Ovary (tissue), 3 donors: ENCODE results near the gene IL3RA.

Source experiments
- EP300 ChIP-seq: sonication (generic); formaldehyde crosslinking; IDR thresholded peaks from one replicate; pipeline ENCODE4 v1.6.1; 2017; ENCODE audit warnings: antibody characterized with exemption
- POLR2A ChIP-seq: fragments of 450-650 bp; IDR thresholded peaks from one replicate; pipeline ENCODE4 v1.6.1; 2017; ENCODE audit warnings: antibody characterized with exemption, mild to moderate bottlenecking, moderate library complexity
- TF ChIP-seq, protein P1 (sequence below), 3 donors: fragments of 450-650 bp in 2 of 3; fragments of 200-600 bp in 1 of 3; IDR thresholded peaks; one replicate each; pipeline versions ENCODE4 v1.5.1 to v1.8.0; 2016 to 2022; ENCODE audit warnings: antibody characterized with exemption in 3 of 3, mild to moderate bottlenecking in 1 of 3
- donor health status: DM: no; HTN: no; CAD: no.

DNA sequence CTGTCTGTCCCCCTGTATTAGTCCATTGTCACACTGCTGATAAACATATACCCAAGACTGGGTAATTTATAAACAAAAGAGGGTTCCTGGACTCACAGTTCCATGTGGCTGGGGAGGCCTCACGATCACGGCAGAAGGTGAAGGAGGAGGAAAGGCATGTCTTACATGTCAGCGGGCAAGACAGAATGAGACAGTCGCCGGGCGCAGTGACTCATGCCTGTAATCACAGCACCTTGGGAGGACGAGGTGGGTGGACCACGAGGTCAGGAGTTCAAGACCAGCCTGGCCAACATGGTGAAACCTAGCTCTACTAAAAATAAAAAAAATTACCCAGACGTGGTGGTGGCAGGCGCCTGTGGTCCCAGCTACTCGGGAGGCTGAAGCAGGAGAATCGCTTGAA is 24.7 kb downstream of the IL3RA start:
- TF ChIP-seq, protein P1, sequence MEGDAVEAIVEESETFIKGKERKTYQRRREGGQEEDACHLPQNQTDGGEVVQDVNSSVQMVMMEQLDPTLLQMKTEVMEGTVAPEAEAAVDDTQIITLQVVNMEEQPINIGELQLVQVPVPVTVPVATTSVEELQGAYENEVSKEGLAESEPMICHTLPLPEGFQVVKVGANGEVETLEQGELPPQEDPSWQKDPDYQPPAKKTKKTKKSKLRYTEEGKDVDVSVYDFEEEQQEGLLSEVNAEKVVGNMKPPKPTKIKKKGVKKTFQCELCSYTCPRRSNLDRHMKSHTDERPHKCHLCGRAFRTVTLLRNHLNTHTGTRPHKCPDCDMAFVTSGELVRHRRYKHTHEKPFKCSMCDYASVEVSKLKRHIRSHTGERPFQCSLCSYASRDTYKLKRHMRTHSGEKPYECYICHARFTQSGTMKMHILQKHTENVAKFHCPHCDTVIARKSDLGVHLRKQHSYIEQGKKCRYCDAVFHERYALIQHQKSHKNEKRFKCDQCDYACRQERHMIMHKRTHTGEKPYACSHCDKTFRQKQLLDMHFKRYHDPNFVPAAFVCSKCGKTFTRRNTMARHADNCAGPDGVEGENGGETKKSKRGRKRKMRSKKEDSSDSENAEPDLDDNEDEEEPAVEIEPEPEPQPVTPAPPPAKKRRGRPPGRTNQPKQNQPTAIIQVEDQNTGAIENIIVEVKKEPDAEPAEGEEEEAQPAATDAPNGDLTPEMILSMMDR (IDR thresholded peaks at IDR 0.05) = no peak
- TF ChIP-seq EP300 (no peak), POLR2A (no peak)
